Femur (tissue), 1 donor: ENCODE measurements around the gene DNAJC17.

Experiments used
- DNase-seq: peaks from one replicate; pipeline ENCODE4 v3.0.0-alpha.2; 2017

Gene DNAJC17

GRCh38 chr15:40789119-40789518, 18.2 kb downstream of the DNAJC17 start:
- no peak for DNase-seq

DNA sequence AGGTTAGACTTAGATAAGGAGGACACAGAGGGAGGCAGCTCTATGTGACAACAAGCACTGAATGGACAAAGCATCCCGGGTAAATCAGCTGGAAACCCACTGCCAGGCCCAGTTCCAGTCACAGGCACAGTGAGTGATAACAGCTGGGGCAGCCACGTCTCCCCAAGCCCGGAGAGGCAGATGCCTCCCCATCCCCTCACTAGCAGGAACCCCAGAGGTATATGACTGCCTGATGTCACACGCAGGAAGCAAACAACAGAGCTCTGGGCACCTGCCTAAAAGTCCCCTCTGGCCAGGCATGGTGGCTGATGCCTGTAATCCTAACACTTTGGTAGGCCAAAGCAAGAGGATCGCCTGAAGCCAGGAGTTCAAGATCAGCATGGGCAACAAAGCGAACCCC, 19.3 kb downstream of the DNAJC17 start:
- DNase-seq: no peak

DNA sequence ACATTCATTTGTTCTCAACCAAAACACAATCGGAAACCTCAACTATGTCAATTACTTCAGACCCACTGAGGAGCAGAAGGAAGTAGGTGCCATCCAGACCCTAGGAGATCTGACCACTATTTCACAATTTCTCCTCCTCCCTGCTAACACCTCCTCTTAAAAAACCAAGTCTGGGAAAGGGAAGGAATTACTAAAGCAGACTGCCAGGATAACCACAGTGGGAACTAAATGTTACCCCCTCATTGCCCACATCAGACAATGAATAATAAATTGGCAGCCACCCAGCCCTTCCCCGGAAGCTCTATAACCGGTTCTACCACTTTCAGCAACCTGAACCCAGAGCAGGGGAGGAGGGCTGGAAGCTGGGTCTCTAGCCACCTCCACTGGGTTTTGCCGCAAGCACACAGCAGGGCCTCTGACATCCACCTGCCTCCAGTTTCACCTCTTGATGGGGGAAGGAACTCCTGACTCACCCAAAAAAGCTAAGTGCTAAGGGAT, 19.9 kb downstream of the DNAJC17 start:
- DNase-seq: no peak

- DNase-seq: no peak
Observed at GRCh38 chr15:40785814-40786213, 21.5 kb downstream of the DNAJC17 start.

DNA sequence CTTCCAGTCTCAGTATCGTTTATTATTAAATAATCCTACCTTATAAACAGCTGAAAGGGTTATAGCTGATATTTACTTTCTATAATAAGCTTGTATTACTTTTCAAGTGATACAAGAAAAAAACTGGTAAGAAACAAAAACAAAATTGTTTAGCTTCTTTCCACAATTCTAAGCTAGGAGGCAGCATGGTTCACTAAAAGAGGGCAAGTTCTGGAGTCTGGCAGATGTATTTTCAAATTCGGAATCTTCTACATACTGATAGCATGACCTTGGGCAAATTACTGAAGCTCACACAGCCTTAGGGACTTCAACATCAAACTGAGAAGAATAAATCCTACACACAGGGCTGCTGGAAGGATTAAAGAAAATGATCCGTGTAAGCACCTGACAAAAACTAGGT, 22.1 kb downstream of the DNAJC17 start:
- DNase-seq: no peak

DNA sequence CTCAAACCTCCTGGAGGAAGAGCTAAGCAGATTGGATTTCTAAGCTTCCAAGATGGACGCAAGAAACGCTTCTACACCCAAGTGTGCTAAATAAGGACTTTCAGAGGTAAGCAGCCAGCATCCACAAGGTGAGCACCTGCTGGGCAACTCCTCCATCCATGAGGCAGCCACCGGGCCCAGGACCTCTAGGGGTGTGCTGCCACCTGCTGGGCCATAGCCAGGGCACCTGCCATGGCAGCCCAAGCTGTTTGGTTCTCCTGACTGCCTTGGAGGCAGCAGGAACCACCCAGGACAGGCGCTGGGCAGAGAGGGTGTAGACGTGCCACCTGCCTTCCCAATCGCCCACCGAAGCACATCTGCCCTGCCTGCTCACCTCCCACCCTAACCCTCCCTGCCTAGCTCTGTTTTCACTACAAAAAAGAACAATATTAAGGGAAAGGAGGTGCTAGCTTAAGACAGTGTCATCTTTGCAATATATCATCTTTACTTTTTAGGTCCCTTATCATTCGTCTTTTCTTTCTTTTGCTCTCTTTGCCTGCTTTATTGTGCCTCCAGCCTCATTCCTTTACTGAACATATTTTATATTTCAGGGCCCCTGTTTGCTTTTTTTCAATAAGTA, 24.6 kb downstream of the DNAJC17 start:
- peak; percentile 42 for DNase-seq

- peak; percentile 66 for DNase-seq
Observed at GRCh38 chr15:40776537-40777141, 30.6 kb downstream of the DNAJC17 start.

DNA sequence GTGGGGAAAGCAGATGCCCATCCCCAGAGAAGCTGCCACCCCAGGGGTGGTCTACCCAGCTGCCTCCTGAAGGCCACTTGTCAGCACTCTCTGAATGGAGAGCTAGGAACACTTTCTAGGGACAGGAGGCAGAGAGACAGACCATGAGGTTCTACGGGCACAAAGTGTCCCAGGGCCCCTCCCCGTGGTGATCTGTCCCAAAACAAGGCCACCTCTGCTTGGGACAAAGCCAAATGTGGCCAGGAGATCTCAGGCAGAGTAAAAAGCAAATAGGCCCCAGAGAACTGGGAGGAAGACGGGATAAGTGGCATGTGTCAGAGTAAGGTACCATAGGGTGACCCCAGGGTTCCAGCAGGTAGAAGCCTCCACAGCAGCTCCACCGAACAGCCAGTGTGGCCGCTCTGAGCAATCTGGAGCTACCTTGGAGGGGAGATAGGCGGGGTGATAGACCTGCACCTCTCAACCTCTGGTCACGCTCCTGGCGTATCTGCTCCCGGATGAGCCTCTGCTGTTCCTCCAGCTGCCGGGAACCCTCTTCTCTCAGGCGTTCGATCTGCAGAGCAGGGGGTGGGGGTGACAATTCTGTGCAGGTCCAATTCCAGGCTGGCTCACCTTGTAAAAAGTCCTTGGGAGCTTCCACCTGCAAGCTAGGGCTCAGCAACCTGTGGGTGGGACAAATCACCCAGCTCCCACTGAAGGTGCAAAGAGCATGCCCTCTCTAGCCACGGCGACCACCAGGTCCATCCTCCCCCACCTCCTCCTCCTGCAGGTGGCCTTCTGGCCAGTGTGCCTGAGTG, 31.3 kb downstream of the DNAJC17 start:
- no peak for DNase-seq

DNA sequence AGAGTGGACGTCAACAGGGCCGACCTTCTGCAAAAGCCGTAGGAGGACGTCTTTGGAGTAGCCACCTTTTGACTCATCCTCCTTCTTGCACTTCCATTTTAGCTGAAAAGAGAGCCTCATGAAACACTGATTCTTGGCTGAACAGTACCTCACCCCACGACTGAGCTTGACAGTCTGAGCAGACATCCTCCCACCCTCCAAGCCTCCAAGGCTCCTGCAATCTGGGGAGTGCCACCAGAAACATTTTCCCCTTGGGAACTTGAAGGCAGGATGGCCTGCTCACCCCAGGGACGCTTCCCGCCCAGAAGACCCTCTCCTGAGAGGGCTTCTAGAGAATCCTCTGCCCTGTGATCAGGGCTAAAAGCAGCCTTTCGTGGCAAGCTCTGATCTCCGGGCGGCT, 32.3 kb downstream of the DNAJC17 start:
- DNase-seq: no peak

DNA sequence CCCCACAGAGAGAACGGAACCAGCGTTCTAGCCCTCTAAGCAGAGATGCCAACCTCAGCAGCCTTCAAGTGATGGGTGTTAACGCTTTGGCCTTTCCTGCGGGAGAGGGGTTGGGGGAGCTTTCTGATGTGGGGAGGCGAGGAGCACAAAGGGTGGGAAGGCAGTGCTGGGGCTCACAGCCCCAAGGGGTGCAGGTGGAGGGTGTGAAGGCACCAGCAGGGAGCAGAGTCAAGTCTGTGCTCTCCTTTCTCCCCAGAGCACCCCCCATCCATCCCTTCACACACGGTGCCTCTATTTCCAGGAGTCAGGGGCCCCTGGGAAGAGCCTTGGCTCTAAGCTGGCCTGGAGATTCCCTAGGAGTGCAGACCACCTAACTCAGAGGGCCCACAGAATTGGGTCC, 33.4 kb downstream of the DNAJC17 start:
- no peak for DNase-seq

DNA sequence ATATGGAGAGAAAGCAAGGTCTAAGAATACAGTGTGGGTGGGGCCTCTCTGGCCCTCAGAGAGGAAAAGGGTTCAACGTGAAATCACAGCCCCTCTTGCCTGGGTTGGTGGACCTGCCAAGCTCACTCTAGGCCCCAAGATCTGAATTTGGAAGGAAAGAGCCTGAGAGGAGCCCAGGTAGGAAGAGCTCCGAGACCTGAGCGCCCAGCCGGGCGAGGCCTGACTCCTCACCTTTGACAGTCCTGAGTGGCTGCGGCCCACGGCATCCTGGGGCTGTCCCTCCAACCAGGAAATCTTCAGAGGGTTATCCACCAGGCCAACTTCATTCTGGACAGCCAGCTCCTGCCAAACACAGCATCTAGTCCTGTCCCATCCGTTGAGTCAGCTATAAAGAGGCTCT, 33.8 kb downstream of the DNAJC17 start:
- no peak for DNase-seq

DNA sequence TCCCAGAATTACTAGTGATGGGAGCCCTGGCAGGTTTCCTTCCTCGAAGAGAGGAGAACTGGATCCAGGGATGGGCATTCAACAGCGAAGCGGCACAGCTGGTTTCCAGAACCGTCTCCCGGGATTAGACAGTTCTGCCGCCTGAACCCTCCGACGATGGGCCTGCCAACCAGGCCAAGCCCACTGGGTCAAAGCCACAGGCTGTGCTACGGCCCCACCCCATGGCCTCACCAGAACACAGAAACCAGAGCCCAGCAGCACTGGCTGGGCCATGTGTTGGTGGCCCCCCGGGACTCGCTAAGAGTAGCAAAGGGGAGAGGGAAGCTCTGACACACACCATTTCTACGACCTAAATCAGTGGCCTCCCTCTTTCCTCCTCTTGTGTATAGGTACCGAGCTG, 35.3 kb downstream of the DNAJC17 start:
- DNase-seq: no peak

DNA sequence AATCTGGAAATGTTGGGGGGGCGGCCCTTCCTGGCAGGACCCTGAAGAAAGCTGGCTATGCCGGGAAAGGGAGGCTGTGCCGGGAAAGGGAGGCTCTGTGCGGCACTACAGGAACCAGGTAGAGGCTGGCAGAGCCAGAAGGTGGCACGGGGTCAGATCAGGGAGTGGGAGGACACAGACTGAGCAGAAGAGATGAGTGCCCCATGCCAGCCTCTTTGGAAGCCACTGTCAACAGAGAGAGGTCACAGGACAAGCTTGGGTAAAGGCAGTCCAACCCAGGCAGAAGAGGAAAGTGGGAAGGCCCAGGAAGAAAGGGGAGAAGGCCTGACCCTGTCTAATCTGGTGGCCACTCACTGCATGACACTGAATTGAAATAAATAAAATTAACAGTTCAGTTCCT, 36.0 kb downstream of the DNAJC17 start:
- DNase-seq: no peak

GRCh38 chr15:40770147-40770721, 37.0 kb downstream of the DNAJC17 start:
- DNase-seq: peak; percentile 51

DNA sequence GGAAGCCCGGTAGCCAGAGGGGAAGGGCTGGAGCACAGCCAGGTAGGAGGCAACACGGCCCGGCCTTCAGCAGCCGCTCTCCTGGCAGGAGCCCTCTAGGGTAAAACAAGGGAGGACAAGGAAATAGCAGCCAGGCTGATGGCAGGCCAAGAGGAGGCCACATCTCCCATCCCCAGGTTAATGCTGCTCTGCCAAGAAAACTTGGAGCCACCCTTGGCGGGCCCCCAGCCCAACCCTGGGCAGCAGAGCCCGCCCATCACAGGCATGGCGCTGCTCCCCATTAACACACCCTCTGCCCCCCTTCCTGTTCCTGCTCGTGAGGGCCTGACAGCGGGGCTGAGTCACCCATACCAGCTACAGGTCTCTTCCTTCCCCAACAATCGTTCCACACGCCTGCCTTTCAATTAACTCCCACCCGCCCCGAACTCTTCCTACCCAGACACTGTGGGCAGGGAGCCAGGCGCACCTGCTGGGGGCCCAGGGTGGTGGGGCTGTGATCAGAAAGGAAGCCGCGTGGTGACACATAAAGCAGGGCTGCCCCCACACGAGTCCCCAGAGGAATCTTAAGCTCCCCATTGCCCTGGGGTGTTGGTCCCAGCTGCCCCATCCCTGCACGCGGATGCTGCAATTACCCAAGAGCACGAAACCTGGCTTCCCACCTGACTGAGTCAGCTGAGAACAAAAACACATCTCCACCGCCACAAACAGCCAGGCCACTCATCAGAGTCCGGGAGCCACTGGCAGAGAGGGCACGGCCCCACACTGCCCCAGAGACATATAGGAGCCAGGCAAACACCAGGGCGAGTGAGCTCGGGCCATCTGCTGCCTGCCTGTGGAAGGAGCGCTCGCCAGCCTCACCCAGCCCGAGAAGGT, 37.8 kb downstream of the DNAJC17 start, which contains the start of gene C15orf62:
Gene C15orf62 (plus strand): TSS at position 707 of the 873 bp plus-strand sequence. CDS start 516 bp downstream, outside the sequence.
- peak; percentile 73 for DNase-seq

DNA sequence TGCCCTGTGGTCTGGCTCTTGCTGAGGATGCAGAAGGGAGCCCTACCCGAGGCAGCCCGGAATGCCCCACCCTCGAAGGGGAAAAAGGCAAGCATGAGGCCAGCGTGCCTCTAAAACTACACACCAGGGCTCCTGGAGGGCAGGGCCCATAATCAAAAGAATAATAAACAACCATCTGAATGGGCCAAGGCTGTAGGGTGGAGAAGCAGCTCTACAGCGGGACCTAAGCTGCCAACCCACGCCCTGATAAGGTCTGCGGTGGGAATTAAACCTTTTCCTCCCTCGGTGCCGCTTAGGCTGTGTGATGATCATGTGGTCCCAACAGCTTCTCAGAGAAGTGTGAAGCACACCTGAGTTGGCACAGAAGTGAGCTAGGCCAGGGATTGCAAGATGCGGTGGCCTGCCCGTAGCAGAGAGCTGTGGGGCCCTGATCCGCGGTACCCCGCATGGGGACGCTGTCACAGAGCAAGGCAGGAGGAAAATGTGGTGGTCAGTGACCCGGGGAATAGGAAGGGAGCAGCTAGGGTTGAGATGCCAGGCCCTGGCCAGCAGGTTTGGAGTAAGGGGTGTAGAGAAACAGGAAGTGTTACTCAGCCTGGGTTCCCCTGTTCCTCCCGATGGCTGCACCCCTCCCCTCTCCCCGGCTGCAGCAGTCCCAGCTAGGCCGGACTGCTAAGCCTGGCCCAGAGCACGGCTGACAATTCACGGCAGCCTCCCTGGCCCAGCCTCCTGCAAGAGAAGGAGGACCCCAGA, 38.6 kb downstream of the DNAJC17 start:
- no peak for DNase-seq

DNA sequence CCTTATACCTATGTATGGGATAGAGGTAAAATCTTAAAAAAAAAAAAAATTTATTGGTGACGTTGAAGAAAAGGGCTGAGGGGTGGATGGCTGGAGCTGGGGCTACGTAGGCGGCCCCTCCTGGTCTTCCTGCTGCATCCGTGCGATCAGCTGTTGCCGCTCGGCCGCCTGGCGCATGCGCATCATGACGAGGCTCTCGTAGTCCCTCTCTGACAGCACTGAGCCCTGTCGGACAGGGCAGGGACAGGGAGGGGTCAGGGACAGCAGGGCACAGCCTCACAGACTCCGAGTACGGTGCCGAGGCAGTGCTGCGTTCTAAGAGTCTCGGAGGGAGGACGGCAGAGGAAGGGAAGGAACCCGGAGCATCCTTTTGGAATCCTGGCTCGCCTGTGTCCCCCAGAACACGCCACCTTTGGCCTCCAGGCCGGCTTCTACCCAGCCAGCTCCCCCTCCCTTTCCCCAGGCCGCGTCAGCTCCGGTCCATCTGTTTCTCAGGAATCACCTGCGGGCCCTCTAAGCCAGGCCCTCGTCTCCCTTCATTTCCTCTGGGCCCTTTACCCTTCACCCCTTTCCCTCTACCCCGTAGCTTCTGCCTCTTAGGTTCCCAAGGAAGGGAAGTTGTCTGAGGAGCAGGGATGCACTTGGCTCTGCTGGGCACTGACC, 39.3 kb downstream of the DNAJC17 start:
- no peak for DNase-seq

DNA sequence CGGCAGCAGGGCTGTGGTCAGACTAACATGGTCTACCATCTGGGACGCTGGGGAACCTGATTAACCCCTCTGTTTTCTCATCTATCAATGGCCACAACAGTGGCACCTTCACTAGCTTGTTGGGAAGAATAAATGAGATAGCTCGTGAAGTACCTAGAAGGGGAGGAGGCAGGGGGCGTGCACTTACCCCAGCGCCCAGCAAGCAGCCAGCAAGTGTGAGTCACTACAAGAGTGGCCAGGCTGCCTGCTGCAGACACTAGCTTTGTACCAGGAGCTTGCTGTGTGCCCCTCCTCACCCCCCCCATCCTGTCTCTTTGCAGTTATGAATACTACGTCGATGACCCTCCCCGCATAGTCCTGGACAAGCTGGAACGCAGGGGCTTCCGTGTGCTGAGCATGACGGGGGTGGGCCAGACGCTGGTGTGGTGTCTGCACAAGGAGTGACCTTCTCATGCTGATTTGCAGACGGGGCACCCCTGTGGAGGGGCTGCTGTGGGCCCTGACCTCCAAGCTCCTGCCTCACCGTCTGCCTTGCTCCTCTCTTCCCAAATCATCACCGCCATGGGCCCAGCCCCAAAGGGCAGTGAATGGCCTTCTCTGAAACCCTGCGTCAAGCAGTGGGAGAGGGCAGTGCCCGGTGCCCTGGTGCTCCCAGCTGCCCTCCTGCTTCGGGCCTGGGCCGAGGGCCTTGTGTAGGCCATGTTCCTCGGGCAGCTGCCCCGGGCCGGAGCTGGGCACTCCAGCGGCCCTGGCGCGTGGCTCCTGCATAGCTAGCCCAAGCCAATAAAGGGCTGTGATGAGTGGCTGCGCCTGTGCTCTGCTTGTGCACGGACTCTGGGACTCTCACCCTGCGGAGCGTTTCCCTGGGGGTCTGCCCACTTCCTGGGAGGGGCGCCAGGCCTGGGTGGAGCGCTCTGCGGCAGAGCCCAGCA, 40.1 kb downstream of the DNAJC17 start:
- no peak for DNase-seq

GRCh38 chr15:40766194-40766815, 41.0 kb downstream of the DNAJC17 start:
- DNase-seq: no peak
